Skin of body (tissue), 3 donors: ENCODE measurements around the gene KPNA1. TPM values are rescaled to one million over a fixed set of nuclear protein-coding genes. Genes with fewer than 3 reads are reported as not detected.

Experiments
- DNase-seq: peaks from one replicate; lab custom pipeline; 2025; lab: John Stamatoyannopoulos, UW
- small RNA-seq: library from RNA; depleted of rRNA; stranded (forward); fragments of <200 nt; gene quantifications from one replicate; pipeline ENCODE3, GENCODE V24; 2014; ENCODE audit warnings: low replicate concordance
- total RNA-seq: library from RNA; depleted of rRNA; stranded (reverse); fragments of >200 nt; gene quantifications from one replicate; pipeline ENCODE4 v1.2.3, GENCODE V29; 2014

Gene KPNA1
- total RNA-seq, 1 donor from 2014 or later, result 29.4 TPM

- DNase-seq, result no peak
Observed at GRCh38 chr3:122387709-122388108, 127.0 kb downstream of the KPNA1 start.

GRCh38 chr3:122383771-122384697 lies 130.7 kb downstream of the KPNA1 start, which contains the start of gene FAM162A:
Gene FAM162A, plus strand, starts transcription at chr3:122384182. Its CDS starts 84 bp downstream, at chr3:122384266.
- peak; percentile 79 for DNase-seq

- peak; percentile 75 for DNase-seq
Observed at GRCh38 chr3:122382888-122383666, 131.7 kb downstream of the KPNA1 start, which contains the start of gene MIX23. Gene MIX23, minus strand, starts transcription at chr3:122383231. Its CDS starts 7 bp downstream, at chr3:122383224.

- no peak for DNase-seq
Observed at GRCh38 chr3:122377975-122378374, 136.8 kb downstream of the KPNA1 start.

- no peak for DNase-seq
Observed at GRCh38 chr3:122374034-122374433, 140.7 kb downstream of the KPNA1 start.

Small RNA genes within 50 kb of the gene (small RNA-seq; reads per million reads assigned to genes)
- gene AC083798.1 (not detected), gene AC096861.1 (not detected)

Other genes starting within 250 kb of the KPNA1 start
- gene CSTA, start 189.7 kb downstream of the KPNA1 start, total RNA-seq, result 63.8 TPM
- gene MIX23, start 131.7 kb downstream of the KPNA1 start, total RNA-seq, result 18.9 TPM
- gene FAM162A, start 130.8 kb downstream of the KPNA1 start, total RNA-seq, result 20.6 TPM
- 4.4 TPM for gene WDR5B, start 98.9 kb downstream of the KPNA1 start, total RNA-seq
- 12.8 TPM for gene PARP9, start 49.4 kb upstream of the KPNA1 start, total RNA-seq
- 10.6 TPM for gene DTX3L, start 49.4 kb upstream of the KPNA1 start, total RNA-seq
- gene PARP15, start 62.7 kb upstream of the KPNA1 start, total RNA-seq, result 0.99 TPM
- 24.6 TPM for gene PARP14, start 165.9 kb upstream of the KPNA1 start, total RNA-seq